Measurements from ENCODE around the gene C3orf70.

C3orf70 gene

DNA sequence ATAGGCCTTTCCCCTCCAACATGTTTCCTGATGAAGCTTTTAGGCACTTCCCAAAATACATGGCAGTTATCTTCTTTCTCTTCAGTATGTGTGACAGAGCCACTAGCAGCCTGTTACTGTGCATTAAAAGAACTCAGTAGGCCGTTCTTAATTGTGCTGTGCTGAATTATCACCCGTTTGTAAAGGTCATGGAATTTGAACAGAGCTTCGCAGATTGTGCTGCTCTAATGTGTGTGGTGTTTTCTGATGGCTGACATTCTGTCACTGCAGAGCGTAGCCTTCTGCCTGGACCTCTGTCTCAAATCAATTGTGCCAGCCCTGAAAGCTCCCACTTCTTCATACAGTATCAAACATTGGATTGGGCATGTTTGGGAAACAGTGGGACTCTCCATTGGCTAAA is 111.3 kb downstream of the C3orf70 start:
- no peak overlapping the region for H3K4me3 ChIP-seq (ENCODE audit: low read depth, low read length)
- no peak for DNase-seq (ENCODE audit: low read depth)
- no peak for TF ChIP-seq CTCF (conservative IDR thresholded peaks at IDR 0.05; ENCODE audit: low read depth, low read length)

- DNase-seq (ENCODE audit: low read depth), result no peak
- no peak for TF ChIP-seq CTCF (conservative IDR thresholded peaks at IDR 0.05; ENCODE audit: low read depth, low read length)
- no peak overlapping the region for H3K4me3 ChIP-seq (ENCODE audit: low read depth, low read length)
Observed at GRCh38 chr3:185040425-185040824, 112.4 kb downstream of the C3orf70 start.

DNA sequence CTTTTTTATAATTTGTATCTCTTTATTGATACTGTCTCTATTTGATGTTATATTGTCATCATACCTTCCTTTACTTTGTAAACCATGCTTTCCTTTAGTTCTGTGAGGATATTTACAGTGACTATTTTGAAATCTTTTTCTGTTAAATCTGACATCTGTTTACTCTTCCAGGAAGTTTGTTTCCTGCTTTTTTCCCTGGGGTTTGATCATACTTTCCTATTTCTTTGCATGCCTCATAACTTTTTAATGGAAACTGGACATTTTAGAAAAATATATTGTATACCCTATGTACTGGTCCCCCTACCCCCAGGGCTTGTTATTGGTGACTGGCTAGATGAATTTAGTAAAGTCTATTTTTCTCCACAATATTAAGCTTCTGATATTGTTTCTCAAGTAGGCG is 115.1 kb downstream of the C3orf70 start:
- H3K4me3 ChIP-seq (ENCODE audit: low read depth, low read length), result no peak overlapping the region
- no peak for TF ChIP-seq CTCF (conservative IDR thresholded peaks at IDR 0.05; ENCODE audit: low read depth, low read length)
- DNase-seq (ENCODE audit: low read depth), result no peak

DNA sequence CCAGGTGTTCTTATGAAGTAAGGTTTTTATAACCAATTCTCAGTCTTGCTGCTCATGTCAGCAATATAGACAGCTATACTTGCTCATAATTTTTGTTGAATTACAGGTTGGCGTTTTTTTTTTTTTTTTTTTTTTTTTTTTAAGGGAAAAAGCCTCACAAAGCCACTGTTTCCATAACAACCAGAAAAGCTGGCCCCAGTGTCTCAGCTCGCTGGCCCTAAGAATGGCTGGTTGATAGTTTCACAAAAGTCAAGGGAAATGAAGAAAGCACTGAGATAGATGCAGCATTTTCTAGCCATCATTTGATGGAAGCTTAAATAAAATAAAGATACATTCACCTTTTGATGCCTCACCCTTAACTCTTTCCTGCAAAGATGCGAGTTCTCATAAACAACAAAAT is 121.9 kb downstream of the C3orf70 start:
- no peak overlapping the region for H3K4me3 ChIP-seq (ENCODE audit: low read depth, low read length)
- DNase-seq (ENCODE audit: low read depth), result no peak
- TF ChIP-seq CTCF (conservative IDR thresholded peaks at IDR 0.05; ENCODE audit: low read depth, low read length), result no peak

GRCh38 chr3:185030399-185030798 is 122.5 kb downstream of the C3orf70 start:
- H3K4me3 ChIP-seq (ENCODE audit: low read depth, low read length), result no peak overlapping the region
- no peak for TF ChIP-seq CTCF (conservative IDR thresholded peaks at IDR 0.05; ENCODE audit: low read depth, low read length)
- DNase-seq (ENCODE audit: low read depth), result no peak

DNA sequence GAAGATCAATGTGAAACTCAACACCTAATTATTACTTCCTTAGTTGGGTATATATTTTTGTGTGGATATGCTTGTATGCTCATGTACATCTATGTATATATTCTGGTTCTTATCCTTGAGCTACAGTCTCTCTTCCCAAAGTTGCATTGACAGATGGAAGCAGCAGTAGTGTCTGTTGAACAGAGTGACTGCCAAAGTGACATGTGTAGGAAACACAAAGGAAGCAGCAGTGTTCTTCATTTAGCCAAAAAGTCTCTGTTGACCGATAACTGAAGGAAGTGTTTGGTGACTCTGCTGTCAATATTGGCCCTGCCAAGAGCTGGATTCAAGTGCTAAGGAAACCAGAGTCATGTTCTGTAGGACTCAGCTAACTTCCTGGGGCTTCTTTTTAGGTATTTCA is 123.8 kb downstream of the C3orf70 start:
- no peak for DNase-seq (ENCODE audit: low read depth)
- no peak overlapping the region for H3K4me3 ChIP-seq (ENCODE audit: low read depth, low read length)
- TF ChIP-seq CTCF (conservative IDR thresholded peaks at IDR 0.05; ENCODE audit: low read depth, low read length), result no peak

DNA sequence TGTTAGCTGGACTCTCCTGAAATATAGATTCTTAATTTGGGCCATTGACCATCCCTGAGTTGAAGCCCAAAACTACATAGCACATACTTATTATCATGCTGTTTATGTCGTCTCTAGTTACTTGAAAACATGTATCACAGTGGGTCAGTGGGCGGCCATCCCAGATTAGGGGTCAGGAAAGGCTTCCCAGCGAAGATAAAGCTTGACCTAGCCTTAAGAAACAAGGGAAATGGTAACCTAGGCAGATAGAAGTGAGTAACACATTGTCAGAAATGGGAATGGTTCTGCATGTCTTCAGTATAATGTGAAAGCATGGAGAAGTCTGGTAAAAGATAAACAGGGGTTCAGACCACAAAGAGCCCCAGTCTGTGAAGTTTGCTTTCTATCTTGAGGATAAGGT is 124.7 kb downstream of the C3orf70 start:
- TF ChIP-seq CTCF (conservative IDR thresholded peaks at IDR 0.05; ENCODE audit: low read depth, low read length), result no peak
- DNase-seq (ENCODE audit: low read depth), result no peak
- H3K4me3 ChIP-seq (ENCODE audit: low read depth, low read length), result no peak overlapping the region

All from choroid plexus epithelial cell (primary cell).